Measurements from ENCODE around the gene HSD17B12. TPM values are rescaled to one million over a fixed set of nuclear protein-coding genes. Genes with fewer than 3 reads are reported as not detected.

HSD17B12 gene
- total RNA-seq, 1 experiment from 2014 or later, result 106 TPM

- POLR2A ChIA-PET, result interaction anchor here (0.7 kb wide), 1 partner anchor 8 kb away, joined by 5 read pairs; no protein-coding TSS in a partner anchor
- in situ Hi-C loops (cut with HindIII; ENCODE audit: low pct_unique_long_range_greater_than_20kb, low sequenced_read_pairs), result no loop called here
- peaks cover 34% of the 10 kb centered on the region for H3K27me3 ChIP-seq (ENCODE audit: control insufficient read depth, insufficient read depth, low read length)
Measured at GRCh38 chr11:43639224-43639623, 41.3 kb upstream of the HSD17B12 start.

DNA sequence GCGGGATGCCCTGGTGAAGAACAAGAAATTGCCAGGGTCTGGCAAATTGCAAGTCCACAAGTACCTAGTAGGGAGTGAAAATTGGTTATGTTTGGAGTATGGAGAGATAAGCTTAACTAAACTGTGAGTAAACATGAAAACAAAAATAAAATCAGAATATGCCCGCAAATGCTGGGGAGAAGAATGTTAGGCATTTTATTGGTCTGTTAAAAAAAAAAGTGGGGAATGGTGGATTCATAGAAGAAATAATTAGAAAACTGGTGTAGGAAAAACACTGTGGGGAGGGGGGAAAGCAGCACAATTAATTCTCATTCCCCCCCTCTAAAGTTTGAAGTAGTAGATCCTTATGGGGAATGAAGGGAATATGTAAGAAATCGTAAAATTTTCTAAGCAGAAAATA is 40.6 kb upstream of the HSD17B12 start:
- ATAC-seq (no peak), DNase-seq (ENCODE audit: low read depth, low spot score) (no peak)
- H3K4me1 ChIP-seq (ENCODE audit: control insufficient read depth, insufficient read depth, low read length), result peaks cover 2% of the 10 kb centered on the region; the same call in 1 of the 2 replicates
- in situ Hi-C loops (cut with HindIII; ENCODE audit: low pct_unique_long_range_greater_than_20kb, low sequenced_read_pairs) (no loop called here), intact Hi-C loops (cut with micrococcal nuclease; ENCODE audit: unreplicated experiment) (no loop called here)
- ChIA-PET CTCF (no interaction called here), POLR2A (interaction anchor here (0.7 kb wide), 1 partner anchor 9 kb away, joined by 5 read pairs; no protein-coding TSS in a partner anchor)
- no peaks in the 10 kb centered on the region; the same call in 1 of the 2 replicates for H3K36me3 ChIP-seq (ENCODE audit: control insufficient read depth, insufficient read depth, low read length)
- no TSS peak for BruUV-seq (replicated peaks)
- H3K4me3 ChIP-seq (ENCODE audit: low read depth in 2 of 2, low read length in 2 of 2), result no peak overlapping the region
- H3K9me3 ChIP-seq (ENCODE audit: control insufficient read depth, insufficient read depth, low read depth, low read length), result no peaks in the 10 kb centered on the region
- H3K27ac ChIP-seq (ENCODE audit: low read length), result no peak overlapping the region
- H3K27me3 ChIP-seq (ENCODE audit: control insufficient read depth, insufficient read depth, low read length), result peaks cover 29% of the 10 kb centered on the region
- TF ChIP-seq TCF7L2 (IDR thresholded peaks at IDR 0.05; ENCODE audit: low read depth, low read length) (no peak), CTCF (IDR thresholded peaks at IDR 0.05) (no peak), POLR2AphosphoS5 (IDR thresholded peaks at IDR 0.05; ENCODE audit: low read depth, low read length) (no peak), SIN3A (IDR thresholded peaks at IDR 0.05; ENCODE audit: borderline replicate concordance, insufficient read depth, low read depth, low read length) (no peak)
- TF ChIP-seq, protein P1, sequence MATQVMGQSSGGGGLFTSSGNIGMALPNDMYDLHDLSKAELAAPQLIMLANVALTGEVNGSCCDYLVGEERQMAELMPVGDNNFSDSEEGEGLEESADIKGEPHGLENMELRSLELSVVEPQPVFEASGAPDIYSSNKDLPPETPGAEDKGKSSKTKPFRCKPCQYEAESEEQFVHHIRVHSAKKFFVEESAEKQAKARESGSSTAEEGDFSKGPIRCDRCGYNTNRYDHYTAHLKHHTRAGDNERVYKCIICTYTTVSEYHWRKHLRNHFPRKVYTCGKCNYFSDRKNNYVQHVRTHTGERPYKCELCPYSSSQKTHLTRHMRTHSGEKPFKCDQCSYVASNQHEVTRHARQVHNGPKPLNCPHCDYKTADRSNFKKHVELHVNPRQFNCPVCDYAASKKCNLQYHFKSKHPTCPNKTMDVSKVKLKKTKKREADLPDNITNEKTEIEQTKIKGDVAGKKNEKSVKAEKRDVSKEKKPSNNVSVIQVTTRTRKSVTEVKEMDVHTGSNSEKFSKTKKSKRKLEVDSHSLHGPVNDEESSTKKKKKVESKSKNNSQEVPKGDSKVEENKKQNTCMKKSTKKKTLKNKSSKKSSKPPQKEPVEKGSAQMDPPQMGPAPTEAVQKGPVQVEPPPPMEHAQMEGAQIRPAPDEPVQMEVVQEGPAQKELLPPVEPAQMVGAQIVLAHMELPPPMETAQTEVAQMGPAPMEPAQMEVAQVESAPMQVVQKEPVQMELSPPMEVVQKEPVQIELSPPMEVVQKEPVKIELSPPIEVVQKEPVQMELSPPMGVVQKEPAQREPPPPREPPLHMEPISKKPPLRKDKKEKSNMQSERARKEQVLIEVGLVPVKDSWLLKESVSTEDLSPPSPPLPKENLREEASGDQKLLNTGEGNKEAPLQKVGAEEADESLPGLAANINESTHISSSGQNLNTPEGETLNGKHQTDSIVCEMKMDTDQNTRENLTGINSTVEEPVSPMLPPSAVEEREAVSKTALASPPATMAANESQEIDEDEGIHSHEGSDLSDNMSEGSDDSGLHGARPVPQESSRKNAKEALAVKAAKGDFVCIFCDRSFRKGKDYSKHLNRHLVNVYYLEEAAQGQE (IDR thresholded peaks at IDR 0.05; ENCODE audit: insufficient read depth in 1 of 2, low read depth in 2 of 2, low read length in 1 of 2), result no peak

More at GRCh38 chr11:43639224-43639623, 41.3 kb upstream of the HSD17B12 start:
- Histone ChIP-seq H3K27ac (ENCODE audit: low read length) (no peak overlapping the region), H3K36me3 (ENCODE audit: control insufficient read depth, insufficient read depth, low read length) (no peaks in the 10 kb centered on the region), H3K4me3 (ENCODE audit: low read depth in 2 of 2, low read length in 2 of 2) (no peak overlapping the region), H3K9me3 (ENCODE audit: control insufficient read depth, insufficient read depth, low read depth, low read length) (no peaks in the 10 kb centered on the region), H3K4me1 (ENCODE audit: control insufficient read depth, insufficient read depth, low read length) (no peaks in the 10 kb centered on the region; the same call in 1 of the 2 replicates)
- TF ChIP-seq SIN3A (IDR thresholded peaks at IDR 0.05; ENCODE audit: borderline replicate concordance, insufficient read depth, low read depth, low read length) (no peak), TCF7L2 (IDR thresholded peaks at IDR 0.05; ENCODE audit: low read depth, low read length) (no peak), CTCF (IDR thresholded peaks at IDR 0.05) (no peak)
- TF ChIP-seq, protein P1 (IDR thresholded peaks at IDR 0.05; ENCODE audit: insufficient read depth in 1 of 2, low read depth in 2 of 2, low read length in 1 of 2), result no peak
- ATAC-seq, result no peak
- intact Hi-C loops (cut with micrococcal nuclease; ENCODE audit: unreplicated experiment), result no loop called here
- CTCF ChIA-PET, result no interaction called here
- BruUV-seq (replicated peaks), result no TSS peak
- DNase-seq (ENCODE audit: low read depth, low spot score), result no peak

Measured in Panc1 (cell line).